NCI-H748 (cell line): Measurements from ENCODE around the gene SLC8A3.
A peak's percentile ranks its signal among the peaks of the same experiment; 100 is the strongest.

Source experiments
- DNase-seq: peaks from one replicate; lab custom pipeline; 2025; ENCODE audit not compliant: unreplicated experiment; lab: John Stamatoyannopoulos, UW

SLC8A3 gene

DNA sequence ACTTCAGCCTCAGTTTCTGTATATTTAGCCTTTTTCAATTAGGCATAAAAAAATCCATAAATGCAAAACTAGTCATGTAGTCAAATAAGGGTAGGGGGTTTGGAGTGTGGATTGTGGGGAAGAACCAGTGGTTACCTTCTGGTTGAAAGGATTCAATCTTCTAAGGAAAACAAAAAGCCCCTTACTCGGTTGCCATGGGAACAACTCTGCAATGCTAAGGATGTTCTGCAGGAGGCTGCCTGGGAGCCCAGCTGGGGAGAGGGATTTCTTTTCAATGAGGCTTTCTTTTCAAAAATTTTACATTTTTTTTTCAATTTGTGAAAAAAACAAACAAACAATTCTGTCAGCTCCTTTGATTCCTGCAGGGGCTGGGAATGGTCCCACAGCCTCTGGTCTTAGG, 67.2 kb downstream of the SLC8A3 start:
- DNase-seq: peak; percentile 7

DNA sequence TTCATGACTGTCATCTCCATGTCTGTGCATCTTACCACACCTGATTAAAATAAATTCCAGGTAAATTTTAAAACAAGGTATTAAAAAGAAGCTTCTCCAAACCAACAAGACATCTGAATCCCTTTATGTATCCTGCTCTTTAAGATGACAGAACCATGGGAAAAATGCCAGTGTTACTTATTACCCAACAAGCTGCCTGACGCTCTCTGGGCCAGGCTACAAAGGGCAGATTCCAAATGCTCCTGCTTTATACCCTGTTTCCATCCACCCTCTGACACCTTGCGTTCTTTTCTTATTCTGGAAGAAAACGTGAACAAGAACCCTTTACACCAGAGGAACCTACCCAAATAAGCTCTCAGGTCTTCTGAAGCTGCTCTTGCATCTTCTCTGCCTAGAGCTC, 70.7 kb downstream of the SLC8A3 start:
- DNase-seq: no peak

DNA sequence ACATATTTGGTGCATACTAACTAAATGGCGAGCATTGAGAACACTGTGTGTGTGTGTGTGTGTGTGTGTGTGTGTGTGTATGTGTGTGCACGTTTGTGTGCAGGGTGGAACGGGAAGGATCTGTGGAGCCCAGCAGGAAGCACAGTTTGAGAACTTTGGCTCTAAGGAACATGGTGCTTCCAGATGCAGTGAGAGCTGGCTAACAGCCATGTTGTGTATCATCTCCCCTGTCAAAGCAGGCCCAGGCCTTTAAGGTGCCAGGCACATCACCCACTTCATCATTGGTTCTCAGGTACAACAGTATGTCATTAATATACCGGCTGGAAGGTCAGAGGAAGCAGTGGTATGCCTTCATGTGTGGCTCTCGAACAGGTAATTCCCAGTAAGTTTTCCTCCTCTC, 72.5 kb downstream of the SLC8A3 start:
- no peak for DNase-seq

DNA sequence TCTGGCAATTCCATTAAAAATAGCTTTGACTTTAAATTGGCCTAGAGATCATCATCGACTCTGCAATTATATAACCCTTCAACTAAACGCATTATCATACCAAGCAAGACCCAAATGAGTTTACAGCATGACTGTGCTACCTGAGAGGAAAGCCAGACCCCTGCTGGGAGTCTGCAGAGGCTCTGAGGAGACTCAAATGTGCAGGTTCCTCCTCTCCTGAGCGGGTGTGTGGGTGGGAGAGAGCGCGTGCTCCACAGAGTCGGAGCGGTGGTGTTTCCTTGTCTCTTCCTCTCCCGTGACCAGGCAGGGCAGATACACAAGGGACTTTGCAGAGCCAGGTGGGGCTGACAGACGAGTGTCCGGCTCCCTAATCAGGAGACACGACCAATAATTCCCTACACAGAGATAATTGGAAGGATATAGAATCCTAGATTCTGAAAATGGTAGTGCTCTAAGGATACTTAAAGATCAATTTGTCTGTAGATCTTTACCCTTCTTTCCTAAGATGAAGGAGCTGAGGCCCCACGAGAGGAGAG, 74.1 kb downstream of the SLC8A3 start:
- DNase-seq: peak; percentile 17

DNA sequence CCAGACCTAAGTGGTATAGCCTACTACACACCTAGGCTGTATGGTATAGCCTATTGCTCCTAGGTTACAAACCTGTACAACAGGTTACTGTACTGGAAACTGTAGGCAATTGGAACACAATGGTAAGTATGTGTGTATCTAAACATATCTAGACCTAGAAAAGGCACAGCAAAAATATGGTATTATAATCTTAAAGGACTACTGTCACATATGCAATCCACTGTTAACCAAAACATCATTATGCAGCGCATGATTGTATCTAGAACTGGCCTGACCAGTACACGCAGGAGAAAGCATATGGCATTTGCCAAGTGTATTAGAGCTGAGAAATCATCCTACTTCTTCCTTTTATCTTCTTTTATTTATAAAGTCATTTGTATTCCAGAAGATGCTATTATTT, 75.5 kb downstream of the SLC8A3 start:
- no peak for DNase-seq

DNA sequence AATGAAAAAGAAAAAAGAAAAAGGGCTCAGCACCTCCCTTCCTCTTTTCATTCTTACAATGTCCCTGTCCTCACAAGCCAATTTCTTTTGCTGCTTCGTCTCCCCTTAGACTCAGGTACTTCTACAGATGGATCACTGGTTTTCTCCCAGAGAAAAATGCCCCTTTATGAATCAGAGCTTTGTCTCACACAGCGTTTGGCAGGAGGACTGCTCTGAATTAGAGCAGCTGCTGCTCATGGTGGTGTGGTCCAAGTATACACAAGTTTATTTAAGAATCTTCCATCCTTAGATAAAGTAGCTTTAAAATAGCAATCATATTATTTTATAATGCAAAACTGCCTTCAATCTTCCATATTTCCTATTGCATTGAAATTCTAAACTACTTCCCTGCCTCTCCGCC, 80.3 kb downstream of the SLC8A3 start:
- no peak for DNase-seq

DNA sequence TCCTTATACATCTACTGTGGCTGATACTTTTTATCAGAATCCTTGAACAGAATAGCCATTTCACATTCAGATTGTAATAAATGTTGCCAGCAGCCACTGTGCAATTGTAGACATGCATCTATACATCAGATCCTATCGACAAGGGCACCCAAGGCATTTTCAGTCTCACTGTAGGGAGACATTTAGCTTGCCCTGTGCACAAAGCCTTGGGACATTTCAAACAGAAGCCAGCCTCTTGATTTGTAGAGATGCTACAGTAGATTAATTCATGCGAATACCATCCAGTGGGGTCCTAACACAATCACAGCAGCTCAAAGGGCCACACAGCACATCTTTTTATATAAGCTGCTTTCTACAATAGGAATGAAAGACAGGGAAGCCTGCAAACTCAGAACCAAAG, 81.4 kb downstream of the SLC8A3 start:
- DNase-seq: no peak

DNA sequence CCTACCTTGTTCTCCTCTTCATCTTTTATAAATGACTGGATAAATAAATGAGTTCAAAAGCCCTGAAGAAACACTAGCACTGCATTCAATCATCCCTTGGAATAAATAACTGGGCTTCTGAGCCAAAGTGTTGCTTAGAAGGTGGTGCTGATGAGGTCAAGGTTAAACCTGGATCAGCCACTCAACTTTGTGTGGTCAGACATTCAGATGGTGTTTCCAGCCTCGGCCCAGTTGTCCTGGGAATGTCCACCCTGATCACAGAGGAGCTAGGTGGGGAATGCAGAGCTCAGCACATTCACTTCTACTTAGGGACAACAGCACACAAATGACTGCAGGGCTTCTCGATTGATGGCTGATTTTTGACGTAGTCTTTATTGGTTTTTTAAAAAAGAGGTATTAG, 88.7 kb downstream of the SLC8A3 start:
- no peak for DNase-seq

DNA sequence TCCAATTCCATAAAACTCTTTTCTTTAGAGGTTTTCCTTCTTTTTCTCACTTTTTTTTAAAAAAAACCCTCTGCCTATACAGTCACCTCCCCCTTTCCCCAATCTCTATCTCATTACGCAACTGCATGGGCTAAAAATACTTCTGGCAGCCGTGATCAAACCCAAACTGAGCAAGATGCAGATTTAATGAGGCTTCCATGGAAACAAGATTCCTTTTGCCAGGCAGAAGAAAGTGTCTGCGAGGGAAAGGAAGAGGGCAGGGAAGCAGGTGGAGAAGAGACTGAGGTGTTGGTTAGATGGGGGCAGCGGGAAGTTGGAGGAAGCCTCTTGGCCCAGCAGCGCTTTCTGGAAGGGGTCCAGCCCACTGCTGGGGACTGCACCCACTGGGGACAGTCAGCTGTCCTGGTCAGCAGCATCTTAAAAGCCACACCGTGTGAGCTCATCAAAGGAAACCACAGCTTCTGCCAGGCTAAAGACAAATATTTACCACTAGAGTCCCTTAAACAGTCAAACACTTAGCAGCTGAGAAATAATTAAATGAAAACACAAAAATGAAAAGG, 90.4 kb downstream of the SLC8A3 start:
- DNase-seq: peak; percentile 40

DNA sequence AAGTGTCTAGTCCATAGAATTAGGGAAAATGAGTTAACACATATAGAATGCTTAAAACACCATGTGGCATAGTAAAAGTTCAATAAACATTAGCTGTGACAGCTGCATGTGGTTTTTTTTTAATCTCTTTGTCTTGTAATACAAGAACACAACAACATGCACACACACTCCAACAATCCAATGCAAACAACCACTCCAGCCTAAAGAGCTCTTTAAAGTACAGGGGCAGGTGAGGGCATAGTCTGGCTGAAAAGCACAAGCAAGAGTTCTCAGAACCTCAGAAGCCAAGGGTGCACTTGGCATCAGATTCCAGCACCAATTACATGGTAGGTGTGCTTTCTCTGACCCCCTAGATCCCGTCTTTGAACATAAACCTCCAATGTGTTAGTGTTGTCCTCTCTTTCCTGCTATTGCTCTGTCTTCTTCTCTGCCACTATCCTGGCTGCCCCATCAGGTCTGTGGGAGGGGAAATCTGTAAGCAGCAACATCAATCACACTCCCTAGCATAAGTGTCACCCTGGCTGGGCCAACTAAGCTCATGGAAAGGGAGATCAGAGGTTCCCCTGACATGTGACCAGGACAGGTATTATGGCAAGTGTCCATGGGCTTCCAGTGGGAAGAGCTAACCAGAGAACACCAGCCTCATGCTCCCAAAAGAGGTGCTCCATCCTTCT, 91.0 kb downstream of the SLC8A3 start:
- peak; percentile 85 for DNase-seq

DNA sequence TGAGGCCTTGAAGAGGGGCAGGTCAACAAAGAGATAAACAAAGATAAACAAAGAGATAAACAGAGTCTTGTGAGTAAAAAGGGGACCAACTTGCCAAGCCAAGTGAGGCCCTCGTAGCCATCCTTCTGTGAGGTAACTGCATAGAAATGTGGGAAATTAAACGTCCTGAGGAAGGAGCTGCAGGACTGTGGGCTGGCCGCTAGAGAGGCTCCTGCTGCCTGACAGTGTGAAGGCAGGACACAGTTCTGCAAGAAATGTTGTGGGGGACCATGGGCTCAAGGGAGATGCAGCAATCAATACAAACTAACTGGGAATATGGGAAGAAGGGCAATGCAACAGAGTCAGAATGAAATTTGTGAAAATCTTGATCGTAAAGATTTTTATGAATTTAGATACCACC, 91.9 kb downstream of the SLC8A3 start:
- DNase-seq: peak; percentile 51

DNA sequence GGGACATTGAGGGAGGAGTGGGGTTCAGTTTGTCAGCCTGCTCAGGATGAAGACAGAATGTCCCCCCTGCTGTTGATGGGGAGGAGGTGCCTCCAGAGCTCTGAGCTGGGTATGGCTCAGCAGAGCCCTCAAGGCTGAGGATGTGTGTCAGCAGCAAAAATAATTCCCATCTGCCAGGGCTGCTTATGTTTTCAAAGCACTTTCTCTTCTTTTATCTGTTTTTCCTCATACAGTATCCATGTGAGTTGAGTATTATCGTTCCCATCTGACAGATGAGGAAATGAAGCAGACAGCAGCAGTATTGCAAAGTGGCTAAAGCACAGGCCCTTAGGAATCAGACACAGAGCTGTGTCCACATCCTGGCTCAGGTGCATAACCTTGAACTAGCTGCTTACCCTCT, 94.1 kb downstream of the SLC8A3 start:
- DNase-seq: no peak

DNA sequence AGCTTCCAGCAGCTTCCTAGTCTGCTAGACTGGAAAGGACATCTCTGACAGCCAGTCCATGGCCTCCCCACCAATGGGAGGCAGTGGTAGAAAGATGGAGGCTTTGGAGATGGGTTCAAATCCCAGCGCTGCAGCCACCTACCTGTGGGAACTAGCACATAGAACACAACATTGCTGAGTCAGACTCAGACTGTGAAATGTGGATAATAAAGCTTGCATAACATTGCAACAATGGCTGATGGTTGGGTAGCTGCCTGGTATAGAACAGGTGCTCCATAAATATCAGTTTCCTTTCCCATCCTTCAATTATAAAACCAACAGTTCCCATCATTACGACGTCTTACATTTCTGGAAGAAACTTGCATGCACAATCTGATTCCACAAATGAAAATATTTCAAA, 94.6 kb downstream of the SLC8A3 start:
- DNase-seq: no peak

DNA sequence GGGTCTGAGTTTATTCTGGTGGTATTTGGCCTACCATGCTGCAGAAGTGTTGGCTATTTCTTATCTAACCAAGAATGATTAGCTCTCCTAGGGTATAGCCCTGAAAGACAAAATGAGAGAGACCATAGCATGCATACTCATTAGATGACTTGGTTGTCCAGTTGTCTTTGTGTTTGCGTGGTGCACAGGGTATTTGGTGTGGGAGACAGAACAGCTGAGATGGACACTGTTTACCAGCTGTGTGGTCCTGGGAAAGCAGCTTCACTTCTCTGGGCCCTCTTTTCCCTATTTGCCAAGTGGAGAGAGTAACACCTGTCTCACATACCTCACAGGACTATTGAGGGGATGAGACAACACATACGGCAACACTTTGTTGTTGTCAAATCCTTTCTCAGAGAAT, 95.6 kb downstream of the SLC8A3 start:
- no peak for DNase-seq

DNA sequence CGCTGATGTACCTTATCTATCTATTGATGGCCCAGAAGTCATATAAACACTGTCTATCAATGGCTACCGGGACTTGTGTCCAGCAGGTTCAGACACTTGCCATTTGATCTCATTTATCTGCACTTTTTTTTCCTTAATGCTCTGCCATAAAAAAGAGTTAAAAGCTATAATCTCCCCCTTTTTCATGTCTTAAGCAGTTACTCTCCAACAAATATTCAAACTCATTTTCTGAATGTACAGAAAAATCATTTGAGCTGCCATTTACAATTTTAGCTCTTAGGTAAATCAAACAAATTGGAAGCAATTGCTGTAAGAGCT, 101.4 kb downstream of the SLC8A3 start:
- DNase-seq: no peak

DNA sequence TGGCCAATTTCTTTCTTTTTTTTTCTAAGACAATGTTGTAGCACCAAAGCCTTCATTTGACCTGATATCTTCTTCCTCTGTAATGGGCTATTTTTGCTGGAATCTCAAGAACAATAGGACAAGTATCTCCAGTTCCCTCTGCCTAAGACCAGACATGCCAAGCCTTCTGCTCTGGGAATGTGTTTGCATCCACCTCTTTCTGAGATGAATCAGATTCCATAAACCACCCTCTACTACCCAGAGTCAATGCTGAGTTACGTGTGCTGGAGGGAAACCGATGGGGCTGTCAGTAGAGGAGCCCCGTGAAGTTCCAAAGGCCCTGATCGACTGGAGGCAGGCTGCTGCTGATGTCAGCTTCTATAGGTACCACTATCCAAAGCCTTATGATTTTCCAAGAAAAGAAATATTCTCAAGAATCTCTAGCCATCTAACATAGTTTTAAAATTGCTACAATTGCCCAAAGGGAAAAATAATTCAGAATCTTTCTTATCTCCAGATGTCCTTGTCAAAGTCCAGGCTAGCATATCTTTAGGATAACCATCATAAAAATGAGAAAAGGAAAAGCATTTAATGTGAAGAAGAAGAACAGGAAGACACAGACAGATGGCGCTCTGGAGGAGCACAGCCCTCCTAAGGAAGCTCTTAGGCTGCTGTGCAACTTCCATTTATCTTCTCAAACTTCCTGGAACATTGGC, 101.9 kb downstream of the SLC8A3 start:
- peak; percentile 48 for DNase-seq

DNA sequence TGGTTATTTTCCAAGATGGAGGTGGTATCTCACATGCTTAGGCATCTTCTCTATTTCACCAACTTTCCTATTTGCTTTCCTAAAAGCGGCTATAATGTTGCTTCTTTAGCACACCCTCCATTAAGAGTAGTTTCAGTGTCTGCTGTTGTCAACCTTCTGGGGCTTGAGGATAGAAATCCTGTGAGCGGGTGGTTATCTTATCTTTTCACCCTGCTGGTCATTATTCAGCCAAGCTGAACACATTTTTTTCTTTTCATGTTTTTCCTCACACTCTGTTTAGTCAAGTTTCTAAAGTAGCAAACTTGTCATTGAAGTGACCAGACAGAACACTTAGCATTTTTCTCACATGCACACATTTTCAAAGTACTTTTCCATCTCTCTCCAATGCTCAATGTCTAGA, 104.5 kb downstream of the SLC8A3 start:
- DNase-seq: no peak

DNA sequence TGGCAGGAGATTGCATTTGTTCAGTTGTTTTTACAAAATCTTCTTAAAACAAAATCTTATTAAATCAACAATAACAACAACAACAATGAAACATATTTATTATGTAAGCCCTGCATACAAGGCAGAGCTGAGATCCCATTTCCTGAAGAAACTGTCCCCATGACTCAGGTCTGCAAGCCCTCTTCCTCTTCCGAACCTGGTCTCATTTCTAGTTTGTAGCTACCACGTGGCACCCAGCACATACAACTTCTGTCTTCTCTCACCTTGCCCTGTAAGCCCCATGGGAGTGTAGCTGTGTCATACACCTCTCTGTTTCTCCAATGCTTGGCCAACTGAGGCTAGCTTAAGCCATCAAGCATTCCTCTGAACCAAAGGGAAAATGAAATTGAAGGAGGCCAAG, 106.4 kb downstream of the SLC8A3 start:
- no peak for DNase-seq

DNA sequence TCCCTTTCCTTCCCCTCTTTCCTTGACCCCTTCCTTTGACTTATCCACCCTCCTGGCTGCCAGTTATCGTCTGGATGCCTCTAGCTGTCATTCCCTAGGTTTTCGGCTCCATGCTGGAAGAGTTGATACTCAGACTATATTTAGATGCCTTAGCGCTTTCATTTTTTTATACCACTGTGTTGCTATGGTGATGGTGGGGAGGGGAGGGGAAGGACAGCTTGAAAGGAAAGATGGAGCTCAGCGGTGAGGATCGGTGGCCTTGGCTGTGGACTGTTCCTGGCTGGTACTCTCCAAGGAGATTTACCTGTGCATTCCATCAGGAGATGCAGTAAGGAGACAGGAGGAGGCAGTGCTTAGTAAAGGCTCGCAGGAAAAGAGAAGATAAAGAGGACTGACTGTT, 108.7 kb downstream of the SLC8A3 start:
- peak; percentile 14 for DNase-seq

DNA sequence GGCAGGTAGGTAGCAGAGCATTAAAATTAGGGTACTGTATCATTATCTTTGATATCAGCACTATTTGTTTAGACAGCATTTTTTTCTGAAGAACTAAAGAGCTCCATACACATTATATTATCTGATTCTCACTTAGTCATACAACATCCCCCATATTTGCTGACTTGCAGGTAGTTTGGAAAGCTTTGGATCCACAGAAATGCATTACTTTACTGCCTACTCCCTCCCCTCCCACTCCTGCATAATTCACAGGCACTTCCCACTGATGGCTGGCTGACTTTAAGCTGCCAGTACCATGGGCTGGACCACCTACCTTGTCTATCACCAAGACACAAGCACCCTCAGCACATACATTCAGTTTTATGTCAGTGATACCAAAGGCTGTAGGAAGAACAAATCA, 110.4 kb downstream of the SLC8A3 start:
- DNase-seq: no peak

DNA sequence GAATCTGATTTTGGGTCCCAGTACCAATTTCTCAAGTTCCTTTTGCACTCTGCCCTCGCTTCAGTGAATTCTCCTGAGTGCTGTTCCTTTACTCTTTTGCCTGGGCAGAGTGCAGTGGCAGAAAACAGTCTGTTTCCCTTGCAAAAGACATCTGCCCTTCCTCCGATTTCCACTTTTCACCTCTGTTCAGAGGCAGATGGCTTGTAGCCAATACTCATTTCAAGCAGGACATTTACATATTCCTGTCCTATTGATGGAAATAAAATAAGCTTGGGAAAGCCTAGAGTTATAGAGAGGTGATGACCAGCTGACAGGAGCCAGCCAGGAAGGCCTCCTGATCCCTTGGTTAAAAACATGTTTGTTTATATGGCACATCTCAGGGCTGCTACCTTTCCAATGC, 111.0 kb downstream of the SLC8A3 start:
- DNase-seq: no peak

DNA sequence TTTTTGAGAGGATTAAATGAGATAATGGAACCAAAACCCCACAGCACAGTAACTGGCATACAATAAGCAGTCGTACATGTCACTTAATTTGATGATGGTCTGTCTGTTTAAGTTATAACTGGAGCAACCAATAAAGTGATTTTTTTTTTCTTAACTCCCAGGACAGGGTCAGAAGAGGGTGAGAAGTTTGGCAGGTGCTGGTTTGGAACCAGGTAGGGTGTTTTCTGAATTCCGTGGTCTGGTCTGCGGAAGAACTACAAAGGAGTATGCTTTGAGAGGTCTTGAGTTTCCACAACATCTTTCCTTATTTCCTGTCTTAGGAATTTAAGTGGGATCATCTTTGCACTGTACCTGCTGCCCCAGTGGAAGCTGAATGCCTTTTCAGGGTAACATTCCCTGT, 111.7 kb downstream of the SLC8A3 start:
- no peak for DNase-seq
